Limb (tissue), 2 donors: ENCODE measurements around the gene PCDHA6.
"Not testable (repeated sequence)": the region's sequence is repeated elsewhere in the genome, so short reads cannot be mapped to it uniquely, and the experiment has no call there.

Experiments
- DNase-seq, 2 donors: peaks; one replicate each; pipeline ENCODE4 v3.0.0-alpha.2; 2016; ENCODE audit errors: extremely low spot score in 2 of 2

PCDHA6 gene

DNA sequence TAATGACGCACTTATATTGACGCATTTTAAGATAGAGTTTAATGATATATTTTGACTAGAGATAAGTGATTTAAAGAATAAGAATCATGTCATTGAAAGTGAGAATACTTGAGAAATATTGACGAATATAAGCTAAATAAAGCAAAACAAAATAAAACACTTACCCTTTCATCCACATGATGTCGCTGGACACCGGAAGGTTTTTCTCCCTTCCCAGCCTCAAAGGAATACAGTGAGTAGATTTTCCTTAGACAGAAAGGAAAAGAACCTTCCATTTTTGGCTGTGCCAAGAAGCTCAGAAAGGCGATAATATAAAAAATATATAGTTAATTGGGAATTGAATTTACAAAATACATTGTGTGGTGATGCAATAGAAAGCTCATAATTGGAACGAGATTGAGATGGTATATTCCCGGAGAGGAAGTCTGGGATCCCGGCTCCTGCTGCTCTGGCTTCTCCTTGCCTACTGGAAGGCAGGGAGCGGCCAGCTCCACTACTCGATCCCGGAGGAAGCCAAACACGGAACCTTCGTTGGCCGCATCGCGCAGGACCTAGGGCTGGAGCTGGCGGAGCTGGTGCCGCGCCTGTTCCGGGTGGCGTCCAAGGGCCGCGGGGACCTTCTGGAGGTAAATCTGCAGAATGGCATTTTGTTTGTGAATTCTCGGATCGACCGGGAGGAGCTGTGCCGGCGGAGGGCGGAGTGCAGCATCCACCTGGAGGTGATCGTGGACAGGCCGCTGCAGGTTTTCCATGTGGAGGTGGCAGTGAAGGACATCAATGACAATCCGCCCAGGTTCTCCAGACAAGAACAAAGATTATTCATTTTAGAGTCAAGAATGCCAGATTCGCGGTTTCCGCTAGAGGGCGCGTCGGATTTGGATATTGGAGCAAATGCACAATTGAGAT, 6.1 kb upstream of the PCDHA6 start, which contains the start of gene PCDHA5:
PCDHA5 (plus strand) TSS at position 239 of the 906 bp plus-strand sequence.
- DNase-seq, result no peak

- no peak for DNase-seq
These were observed 5.5 kb upstream of the PCDHA6 start for GRCh38 chr5:140822281-140822629.

GRCh38 chr5:140822969-140823368, 4.8 kb upstream of the PCDHA6 start:
- DNase-seq, result not testable (repeated sequence)

- DNase-seq, result no peak
These were observed 4.3 kb upstream of the PCDHA6 start for GRCh38 chr5:140823475-140823874.

GRCh38 chr5:140828362-140828737, 590 bp downstream of the PCDHA6 start:
- DNase-seq, result no peak

DNA sequence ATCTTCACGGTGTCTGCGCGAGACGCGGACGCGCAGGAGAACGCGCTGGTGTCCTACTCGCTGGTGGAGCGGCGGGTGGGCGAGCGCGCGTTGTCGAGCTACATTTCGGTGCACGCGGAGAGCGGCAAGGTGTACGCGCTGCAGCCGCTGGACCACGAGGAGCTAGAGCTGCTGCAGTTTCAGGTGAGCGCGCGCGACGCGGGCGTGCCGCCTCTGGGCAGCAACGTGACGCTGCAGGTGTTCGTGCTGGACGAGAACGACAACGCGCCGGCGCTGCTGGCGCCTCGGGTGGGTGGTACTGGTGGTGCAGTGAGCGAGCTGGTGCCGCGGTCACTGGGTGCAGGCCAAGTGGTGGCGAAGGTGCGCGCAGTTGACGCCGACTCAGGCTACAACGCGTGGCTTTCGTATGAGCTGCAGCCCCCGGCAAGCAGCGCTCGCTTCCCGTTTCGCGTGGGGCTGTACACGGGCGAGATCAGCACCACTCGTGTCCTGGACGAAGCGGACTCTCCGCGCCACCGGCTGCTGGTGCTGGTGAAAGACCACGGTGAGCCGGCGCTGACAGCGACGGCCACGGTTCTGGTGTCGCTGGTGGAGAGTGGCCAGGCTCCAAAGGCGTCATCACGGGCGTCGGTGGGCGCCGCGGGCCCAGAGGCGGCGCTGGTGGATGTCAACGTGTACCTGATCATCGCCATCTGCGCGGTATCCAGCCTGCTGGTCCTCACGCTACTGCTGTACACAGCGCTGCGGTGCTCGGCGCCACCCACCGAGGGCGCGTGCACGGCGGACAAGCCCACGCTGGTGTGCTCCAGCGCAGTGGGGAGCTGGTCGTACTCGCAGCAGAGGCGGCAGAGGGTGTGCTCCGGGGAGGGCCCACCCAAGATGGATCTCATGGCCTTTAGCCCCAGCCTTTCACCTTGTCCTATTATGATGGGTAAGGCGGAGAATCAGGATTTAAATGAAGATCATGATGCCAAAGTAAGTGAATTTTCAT, 2.0 kb downstream of the PCDHA6 start:
- DNase-seq, result not testable (repeated sequence)

DNA sequence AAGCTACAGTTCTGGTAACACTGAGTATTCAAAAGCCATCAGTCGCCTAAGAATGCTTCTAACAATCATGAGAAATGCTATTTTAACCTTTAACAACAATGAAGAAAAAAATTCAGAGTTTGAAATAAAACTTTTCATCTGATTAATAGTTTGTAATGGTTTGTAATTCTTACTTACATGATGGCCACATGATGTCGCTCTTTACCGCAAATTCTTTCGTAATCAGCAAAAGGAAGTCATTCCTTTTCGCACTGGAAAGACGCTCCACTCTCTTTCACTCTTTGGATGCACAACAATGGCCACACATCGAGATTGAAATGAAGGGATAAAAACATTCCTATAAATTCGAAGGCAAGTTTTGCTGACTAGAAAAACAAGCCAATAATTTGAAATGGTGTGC, 6.2 kb downstream of the PCDHA6 start, which contains the start of gene PCDHA7:
PCDHA7 (plus strand) TSS at position 277 of the 400 bp plus-strand sequence; CDS start at position 392, 115 bp downstream.
- no peak for DNase-seq

DNA sequence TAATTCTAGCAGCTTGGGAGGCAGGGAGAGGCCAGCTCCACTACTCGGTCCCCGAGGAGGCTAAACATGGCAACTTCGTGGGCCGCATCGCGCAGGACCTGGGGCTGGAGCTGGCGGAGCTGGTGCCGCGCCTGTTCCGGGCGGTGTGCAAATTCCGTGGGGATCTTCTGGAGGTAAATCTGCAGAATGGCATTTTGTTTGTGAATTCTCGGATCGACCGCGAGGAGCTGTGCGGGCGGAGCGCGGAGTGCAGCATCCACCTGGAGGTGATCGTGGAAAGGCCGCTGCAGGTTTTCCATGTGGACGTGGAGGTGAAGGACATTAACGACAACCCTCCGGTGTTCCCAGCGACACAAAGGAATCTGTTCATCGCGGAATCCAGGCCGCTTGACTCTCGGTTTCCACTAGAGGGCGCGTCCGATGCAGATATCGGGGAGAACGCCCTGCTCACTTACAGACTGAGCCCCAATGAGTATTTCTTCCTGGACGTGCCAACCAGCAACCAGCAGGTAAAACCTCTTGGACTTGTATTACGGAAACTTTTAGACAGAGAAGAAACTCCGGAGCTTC, 6.8 kb downstream of the PCDHA6 start:
- DNase-seq, result not testable (repeated sequence)

GRCh38 chr5:140835622-140836510, 8.1 kb downstream of the PCDHA6 start:
- DNase-seq, result no peak

DNA sequence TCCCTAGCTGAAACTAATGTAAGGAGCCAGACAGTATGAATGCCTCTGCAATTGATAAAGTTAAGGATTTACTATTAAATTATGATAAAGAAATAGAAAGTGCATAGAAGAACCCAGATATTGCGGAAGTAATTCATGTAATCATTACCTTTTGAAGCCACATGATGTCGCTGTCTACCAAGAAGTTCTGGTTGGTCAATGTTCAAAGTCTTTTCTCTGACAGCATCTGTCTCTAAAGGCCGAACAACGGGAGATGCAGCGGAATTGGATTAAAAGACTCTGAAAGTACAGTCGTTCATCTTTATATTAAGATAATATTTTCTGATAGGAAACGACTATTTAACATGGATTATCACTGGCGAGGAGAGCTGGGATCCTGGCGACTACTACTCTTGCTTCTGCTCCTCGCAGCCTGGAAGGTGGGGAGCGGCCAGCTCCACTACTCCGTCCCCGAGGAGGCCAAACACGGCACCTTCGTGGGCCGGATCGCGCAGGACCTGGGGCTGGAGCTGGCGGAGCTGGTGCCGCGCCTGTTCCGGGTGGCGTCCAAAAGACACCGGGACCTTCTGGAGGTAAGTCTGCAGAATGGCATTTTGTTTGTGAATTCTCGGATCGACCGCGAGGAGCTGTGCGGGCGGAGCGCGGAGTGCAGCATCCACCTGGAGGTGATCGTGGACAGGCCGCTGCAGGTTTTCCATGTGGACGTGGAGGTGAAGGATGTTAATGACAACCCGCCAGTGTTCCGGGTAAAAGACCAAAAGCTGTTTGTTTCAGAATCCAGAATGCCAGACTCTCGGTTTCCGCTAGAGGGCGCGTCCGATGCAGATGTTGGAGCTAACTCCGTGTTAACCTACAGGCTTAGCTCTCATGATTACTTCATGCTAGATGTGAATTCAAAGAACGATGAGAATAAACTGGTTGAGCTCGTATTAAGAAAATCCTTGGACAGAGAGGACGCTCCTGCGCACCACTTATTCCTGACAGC, 13.5 kb downstream of the PCDHA6 start, which contains the start of gene PCDHA8:
PCDHA8 (plus strand) TSS at position 210 of the 985 bp plus-strand sequence; CDS start at position 345, 135 bp downstream.
- no peak for DNase-seq

GRCh38 chr5:140842798-140843733, 15.3 kb downstream of the PCDHA6 start:
- DNase-seq, result no peak

GRCh38 chr5:140848139-140849102, 20.7 kb downstream of the PCDHA6 start, which contains the start of gene PCDHA9:
PCDHA9 (plus strand) TSS chr5:140848382; CDS start chr5:140848496, 114 bp downstream.
- DNase-seq, result not testable (repeated sequence)

GRCh38 chr5:140849831-140850634, 22.3 kb downstream of the PCDHA6 start:
- not testable (repeated sequence) for DNase-seq

- no peak for DNase-seq
These were observed 28.3 kb downstream of the PCDHA6 start, which contains the start of gene PCDHA10 for GRCh38 chr5:140855772-140856674. PCDHA10 (plus strand) TSS chr5:140855897; CDS start chr5:140856049, 152 bp downstream.
